Endothelial cell of umbilical vein (primary cell): Measurements from ENCODE around the gene COMMD9. TPM values are rescaled to one million over a fixed set of nuclear protein-coding genes. Genes with fewer than 3 reads are reported as not detected.

Source experiments
- BruUV-seq: library from RNA; stranded (reverse); fragments of 400-500 nt; replicated peaks from 2 replicates; lab custom pipeline; 2021; lab: Mats Ljungman, UMichigan
- CTCF ChIA-PET: fragments of 300-600, 350-600 bp; sonication (Branson Sonifier 250); formaldehyde crosslinking; loops from one replicate; lab custom pipeline; 2021; ENCODE audit warnings: antibody characterized with exemption, inconsistent platforms; lab: Charles Lee
- POLR2A ChIA-PET: fragments of 300-600, 350-600 bp; sonication (Branson Sonifier 250); formaldehyde crosslinking; loops from one replicate; lab custom pipeline; 2021; ENCODE audit warnings: antibody characterized with exemption, inconsistent platforms; lab: Charles Lee
- DNase-seq: peaks from one replicate; pipeline ENCODE4 v3.0.0-alpha.2; 2011; ENCODE audit warnings: low read depth, low spot score
- FAIRE-seq: peaks from 2 replicates; lab custom pipeline; 2011; peaks lifted over from hg19 to GRCh38; lab: Jason Lieb, UNC
- H2AFZ ChIP-seq: 2 replicates; pipeline ENCODE4 v1.6.0; 2012; ENCODE audit warnings: low read depth, low read length, control low read depth, inconsistent platforms
- H3K27ac ChIP-seq: 2 replicates; pipeline ENCODE4 v1.5.1; 2011; ENCODE audit warnings: low read depth, mild to moderate bottlenecking, control low read depth, low read length, moderate library complexity; ENCODE audit not compliant: insufficient read depth
- H3K27me3 ChIP-seq, 2 experiments: 2 replicates each; pipeline versions ENCODE4 v1.6.0 to v1.6.1; 2011; ENCODE audit warnings: low read length in 2 of 2, mixed read lengths in 1 of 2; ENCODE audit not compliant: control insufficient read depth in 2 of 2, insufficient read depth in 2 of 2
- H3K36me3 ChIP-seq, 2 experiments: 2 replicates in 1 of 2; 3 replicates in 1 of 2; pipeline ENCODE4 v1.5.1; 2011; ENCODE audit warnings: low read length in 2 of 2, mild to moderate bottlenecking in 1 of 2, moderate library complexity in 1 of 2; ENCODE audit not compliant: control insufficient read depth in 2 of 2, insufficient read depth in 2 of 2; ENCODE audit errors: extremely low read depth in 1 of 2
- H3K4me1 ChIP-seq: 3 replicates; pipeline ENCODE4 v1.5.1; 2011; ENCODE audit warnings: mild to moderate bottlenecking, low read length; ENCODE audit not compliant: control insufficient read depth, insufficient read depth; ENCODE audit errors: extremely low read depth
- H3K4me2 ChIP-seq: 2 replicates; pipeline ENCODE4 v1.6.1; 2011; ENCODE audit warnings: low read length, control low read depth, mixed read lengths; ENCODE audit not compliant: insufficient read depth
- H3K4me3 ChIP-seq, 3 experiments: fragments of 200-600 bp in 1 of 3; sonication (generic), shearing (Covaris generic) in 1 of 3; replicated peaks in 1 of 3; 2 replicates each; pipeline ENCODE4 v1.5.1; 2011 to 2016; ENCODE audit warnings: control low read depth in 3 of 3, low read length in 3 of 3, mild to moderate bottlenecking in 2 of 3, inconsistent platforms in 1 of 3, low read depth in 1 of 3, moderate library complexity in 1 of 3; ENCODE audit not compliant: insufficient read depth in 1 of 3
- H3K79me2 ChIP-seq: 2 replicates; pipeline ENCODE4 v1.6.0; 2012; ENCODE audit warnings: low read length, inconsistent platforms; ENCODE audit not compliant: control insufficient read depth, insufficient read depth
- H3K9ac ChIP-seq: replicated peaks from 2 replicates; pipeline ENCODE3; 2011; ENCODE audit warnings: low read length, control low read depth; ENCODE audit not compliant: insufficient read depth; ENCODE audit errors: extremely low read depth
- H3K9me1 ChIP-seq: replicated peaks from 3 replicates; pipeline ENCODE4 v1.6.0; 2011; ENCODE audit warnings: mild to moderate bottlenecking, low read length; ENCODE audit not compliant: control insufficient read depth, insufficient read depth; ENCODE audit errors: extremely low read depth
- H3K9me3 ChIP-seq: replicated peaks from 2 replicates; pipeline ENCODE4 v1.5.1; 2012; ENCODE audit warnings: low read length, inconsistent platforms; ENCODE audit not compliant: control insufficient read depth, insufficient read depth
- H4K20me1 ChIP-seq: replicated peaks from 2 replicates; pipeline ENCODE3; 2011; ENCODE audit warnings: mild to moderate bottlenecking, low read length; ENCODE audit not compliant: control insufficient read depth, insufficient read depth; ENCODE audit errors: extremely low read depth
- EZH2 ChIP-seq: IDR thresholded peaks from 2 replicates; pipeline ENCODE4 v1.6.1; 2012; ENCODE audit warnings: borderline replicate concordance, low read depth, mild to moderate bottlenecking, moderate library complexity, low read length, inconsistent platforms; ENCODE audit not compliant: severe bottlenecking
- FOS ChIP-seq: IDR thresholded peaks from 2 replicates; pipeline ENCODE4 v1.6.1; 2011; ENCODE audit warnings: mild to moderate bottlenecking, low read length, moderate library complexity, borderline replicate concordance; ENCODE audit not compliant: insufficient read depth
- GATA2 ChIP-seq: IDR thresholded peaks from 2 replicates; pipeline ENCODE4 v1.7.0; 2011; ENCODE audit warnings: low read depth, mild to moderate bottlenecking, moderate library complexity, mixed read lengths, low read length; ENCODE audit not compliant: insufficient read length, insufficient read depth
- JUN ChIP-seq: IDR thresholded peaks from 2 replicates; pipeline ENCODE4 v1.6.1; 2011; ENCODE audit warnings: borderline replicate concordance, low read depth; ENCODE audit not compliant: insufficient read length, insufficient read depth
- MYC ChIP-seq: IDR thresholded peaks from one replicate; pipeline ENCODE4 v1.6.1; 2011; ENCODE audit warnings: mild to moderate bottlenecking, low read depth, low read length
- POLR2A ChIP-seq: IDR thresholded peaks from 2 replicates; pipeline ENCODE4 v1.6.1; 2012; ENCODE audit warnings: low read depth, mild to moderate bottlenecking, control low read depth, low read length
- POLR2AphosphoS5 ChIP-seq: IDR thresholded peaks from 2 replicates; pipeline ENCODE4 v1.6.1; 2012; ENCODE audit warnings: low read depth, mild to moderate bottlenecking, control low read depth, low read length, moderate library complexity; ENCODE audit not compliant: insufficient read depth
- dilution Hi-C: fragments of 300-500 bp; cut with MboI; formaldehyde crosslinking; loops from one replicate; pipeline ENCODE4 v1.15.0; 2019; ENCODE audit warnings: low sequenced_read_pairs; ENCODE audit not compliant: extremely low pct_ligation_motif_present
- intact Hi-C: fragments of 100-400 bp; cut with micrococcal nuclease; formaldehyde crosslinking; loops from one replicate; pipeline ENCODE4 v1.10.0; 2022
- polyA plus RNA-seq, 4 experiments: library from polyadenylated mRNA; depleted of rRNA in 3 of 4; stranded (reverse) in 3 of 4; unstranded in 1 of 4; fragments of >200 nt; gene quantifications; 2 replicates each; pipeline versions ENCODE4 v1.2.1 to v1.2.3, GENCODE V29; 2011 to 2012; ENCODE audit warnings: missing spikeins in 1 of 4
- total RNA-seq: library from RNA; stranded (reverse); gene quantifications from 2 replicates; pipeline ENCODE4 v1.2.3, GENCODE V29; 2021
- TF ChIP-seq, protein P1 (sequence below), 2 donors: IDR thresholded peaks; 1 replicate in 1 of 2; 2 replicates in 1 of 2; pipeline ENCODE4 v1.5.1; 2011; ENCODE audit warnings: low read length in 2 of 2, mild to moderate bottlenecking in 2 of 2, moderate library complexity in 2 of 2, control low read depth in 1 of 2, inconsistent platforms in 1 of 2, low read depth in 1 of 2; ENCODE audit not compliant: insufficient read depth in 1 of 2; ENCODE audit errors: extremely low read depth in 1 of 2
- TF ChIP-seq, protein P2 (sequence below): IDR thresholded peaks from 2 replicates; pipeline ENCODE4 v1.6.1; 2011; ENCODE audit not compliant: insufficient read depth, insufficient read length

Gene COMMD9
- total and polyA plus RNA-seq, 2 donors (not counting 3 experiments of a cell fraction or from before 2014, with no cell fraction given) = 65.1 to 78.9 TPM

DNA sequence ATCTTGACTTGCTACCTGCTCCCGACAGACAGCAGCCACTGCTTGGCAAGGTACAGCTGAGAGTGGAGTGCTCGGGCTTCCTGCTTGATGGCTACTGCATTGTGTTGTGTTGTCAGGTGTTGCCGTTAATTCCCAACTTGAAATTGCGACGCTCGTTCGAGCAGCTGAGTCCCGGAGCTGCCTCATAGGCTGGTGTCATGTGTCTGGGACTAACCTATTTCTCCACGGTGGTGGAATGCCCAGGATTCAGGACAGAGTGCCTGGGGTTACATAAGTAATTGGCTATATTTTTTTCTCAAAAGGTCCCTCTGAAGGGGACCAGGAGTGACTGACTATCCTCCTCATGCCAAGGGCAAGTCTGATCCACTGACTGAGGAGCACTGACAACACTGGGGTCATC is 18.5 kb downstream of the COMMD9 start:
- no peak overlapping the region for H3K4me3 ChIP-seq
- intact Hi-C loops = no loop called here
- dilution Hi-C loops = loop anchor here (25.0 kb wide), 2 partner anchors 458 to 658 kb away; partner anchors contain the start of gene FJX1
- H3K27ac ChIP-seq = no peak overlapping the region
- H2AFZ ChIP-seq = no peak overlapping the region
- ChIA-PET CTCF (interaction anchor here (0.9 to 4.2 kb wide), 4 partner anchors 12 to 655 kb away, joined by 3 to 24 read pairs (median 8); no protein-coding TSS in a partner anchor), POLR2A (no interaction called here)
- H3K9me1 ChIP-seq = no peaks in the 10 kb centered on the region
- no peak overlapping the region for H3K9ac ChIP-seq
- peaks cover 3 to 4% of the 10 kb centered on the region in 2 experiments for H3K36me3 ChIP-seq
- no peaks in the 10 kb centered on the region for H4K20me1 ChIP-seq
- H3K4me2 ChIP-seq = no peak overlapping the region
- FAIRE-seq (no peak), DNase-seq (no peak)
- TF ChIP-seq POLR2A (no peak), JUN (no peak), POLR2AphosphoS5 (no peak), MYC (no peak), EZH2 (no peak), GATA2 (no peak), FOS (no peak)
- TF ChIP-seq, protein P1, sequence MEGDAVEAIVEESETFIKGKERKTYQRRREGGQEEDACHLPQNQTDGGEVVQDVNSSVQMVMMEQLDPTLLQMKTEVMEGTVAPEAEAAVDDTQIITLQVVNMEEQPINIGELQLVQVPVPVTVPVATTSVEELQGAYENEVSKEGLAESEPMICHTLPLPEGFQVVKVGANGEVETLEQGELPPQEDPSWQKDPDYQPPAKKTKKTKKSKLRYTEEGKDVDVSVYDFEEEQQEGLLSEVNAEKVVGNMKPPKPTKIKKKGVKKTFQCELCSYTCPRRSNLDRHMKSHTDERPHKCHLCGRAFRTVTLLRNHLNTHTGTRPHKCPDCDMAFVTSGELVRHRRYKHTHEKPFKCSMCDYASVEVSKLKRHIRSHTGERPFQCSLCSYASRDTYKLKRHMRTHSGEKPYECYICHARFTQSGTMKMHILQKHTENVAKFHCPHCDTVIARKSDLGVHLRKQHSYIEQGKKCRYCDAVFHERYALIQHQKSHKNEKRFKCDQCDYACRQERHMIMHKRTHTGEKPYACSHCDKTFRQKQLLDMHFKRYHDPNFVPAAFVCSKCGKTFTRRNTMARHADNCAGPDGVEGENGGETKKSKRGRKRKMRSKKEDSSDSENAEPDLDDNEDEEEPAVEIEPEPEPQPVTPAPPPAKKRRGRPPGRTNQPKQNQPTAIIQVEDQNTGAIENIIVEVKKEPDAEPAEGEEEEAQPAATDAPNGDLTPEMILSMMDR (IDR thresholded peaks at IDR 0.05; ENCODE audit: extremely low read depth in 1 of 2, insufficient read depth in 1 of 2, low read depth in 1 of 2, low read length in 2 of 2) = no peak
- TF ChIP-seq, protein P2, sequence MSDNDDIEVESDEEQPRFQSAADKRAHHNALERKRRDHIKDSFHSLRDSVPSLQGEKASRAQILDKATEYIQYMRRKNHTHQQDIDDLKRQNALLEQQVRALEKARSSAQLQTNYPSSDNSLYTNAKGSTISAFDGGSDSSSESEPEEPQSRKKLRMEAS = no peak
- peaks cover 3% of the 10 kb centered on the region for H3K4me1 ChIP-seq
- BruUV-seq = no TSS peak
- no peaks in the 10 kb centered on the region for H3K9me3 ChIP-seq
- no peaks in the 10 kb centered on the region for H3K27me3 ChIP-seq
- no peaks in the 10 kb centered on the region for H3K79me2 ChIP-seq
